HepG2 (cell line): Measurements from ENCODE around the gene PSD. TPM values are rescaled to one million over a fixed set of nuclear protein-coding genes. Genes with fewer than 3 reads are reported as not detected.

Experiments
- ATAC-seq: fragments of 200-7000 bp; cut with Tn5 transposase; 3 replicates; pipeline ENCODE4 v1.9.1; 2020; ENCODE audit warnings: mild to moderate bottlenecking, moderate library complexity
- BruUV-seq: library from RNA; stranded (reverse); fragments of 400-500 nt; replicated peaks from 2 replicates; lab custom pipeline; 2021; lab: Mats Ljungman, UMichigan
- CTCF ChIA-PET: fragments of 300-600 bp; formaldehyde crosslinking; extraction: SDS; loops from one replicate; lab custom pipeline; 2021; ENCODE audit warnings: low total read pairs, inconsistent platforms, low intra/inter-chr PET ratio; lab: Yijun Ruan, JAX
- POLR2A ChIA-PET: fragments of 350-600 bp; sonication (Branson Sonifier 250); formaldehyde crosslinking; loops from one replicate; lab custom pipeline; 2020; ENCODE audit warnings: antibody characterized with exemption, inconsistent platforms; lab: Yijun Ruan, JAX
- DNase-seq: peaks from one replicate; pipeline ENCODE4 v3.0.0-alpha.2; 2015; ENCODE audit warnings: low spot score
- FAIRE-seq: peaks from 3 replicates; lab custom pipeline; 2011; peaks lifted over from hg19 to GRCh38; lab: Jason Lieb, UNC
- H2AFZ ChIP-seq: one replicate; pipeline ENCODE4 v1.6.1; 2011; ENCODE audit warnings: low read length, inconsistent platforms
- H3K27ac ChIP-seq: fragments of 300-600 bp; 3 replicates; pipeline ENCODE4 v1.8.0; 2011; ENCODE audit warnings: mixed run types, mild to moderate bottlenecking, mixed read lengths, low read length, inconsistent platforms; ENCODE audit not compliant: insufficient read depth; ENCODE audit errors: extremely low read length
- H3K27me3 ChIP-seq, 2 experiments: fragments of 200-600 bp in 1 of 2; 2 replicates in 1 of 2; 3 replicates in 1 of 2; pipeline versions ENCODE4 v1.6.0 to v1.8.0; 2011; ENCODE audit warnings: low read length in 2 of 2, mild to moderate bottlenecking in 2 of 2, moderate library complexity in 2 of 2, inconsistent platforms in 1 of 2; ENCODE audit not compliant: insufficient read depth in 2 of 2, control insufficient read depth in 1 of 2
- H3K36me3 ChIP-seq, 2 experiments: fragments of 200-600 bp in 1 of 2; replicated peaks in 1 of 2; 2 replicates in 1 of 2; 3 replicates in 1 of 2; pipeline versions ENCODE4 v1.5.1 to v1.8.0; 2011; ENCODE audit warnings: low read length in 2 of 2, inconsistent platforms in 1 of 2; ENCODE audit not compliant: insufficient read depth in 2 of 2, control insufficient read depth in 1 of 2
- H3K4me1 ChIP-seq: 2 replicates; pipeline ENCODE4 v1.5.1; 2012; ENCODE audit warnings: low read length, inconsistent platforms; ENCODE audit not compliant: insufficient read depth
- H3K4me2 ChIP-seq: 2 replicates; pipeline ENCODE4 v1.6.0; 2011; ENCODE audit warnings: low read depth, low read length, inconsistent platforms
- H3K4me3 ChIP-seq, 3 experiments: fragments of 200-600 bp in 1 of 3; sonication (generic), shearing (Covaris generic) in 1 of 3; replicated peaks in 1 of 3; 2 replicates each; pipeline ENCODE4 v1.5.1; 2011 to 2016; ENCODE audit warnings: low read length in 3 of 3, inconsistent platforms in 2 of 3, low read depth in 2 of 3, mild to moderate bottlenecking in 2 of 3, control low read depth in 1 of 3, mixed read lengths in 1 of 3; ENCODE audit not compliant: insufficient read depth in 1 of 3
- H3K79me2 ChIP-seq: one replicate; pipeline ENCODE4 v1.6.1; 2011; ENCODE audit warnings: low read length, inconsistent platforms; ENCODE audit not compliant: insufficient read depth
- H3K9ac ChIP-seq: 2 replicates; pipeline ENCODE4 v1.6.0; 2011; ENCODE audit warnings: mild to moderate bottlenecking, low read depth, low read length, inconsistent platforms; ENCODE audit not compliant: insufficient read depth
- H3K9me3 ChIP-seq: 2 replicates; pipeline ENCODE4 v1.5.1; 2012; ENCODE audit warnings: mild to moderate bottlenecking, low read length
- H4K20me1 ChIP-seq: 2 replicates; pipeline ENCODE4 v1.6.0; 2011; ENCODE audit warnings: inconsistent platforms, mild to moderate bottlenecking, low read length, moderate library complexity; ENCODE audit not compliant: insufficient read depth
- KLF13 ChIP-seq: sonication (generic); formaldehyde crosslinking; IDR thresholded peaks from 2 replicates; pipeline ENCODE4 v1.4.0; 2020; ENCODE audit warnings: mild to moderate bottlenecking, missing genetic modification reagents
- THAP9 ChIP-seq: sonication (generic); formaldehyde crosslinking; IDR thresholded peaks from 2 replicates; pipeline ENCODE4; 2020; ENCODE audit warnings: missing genetic modification reagents, mild to moderate bottlenecking, borderline replicate concordance
- ZNF564 ChIP-seq: sonication (generic); formaldehyde crosslinking; IDR thresholded peaks from 2 replicates; pipeline ENCODE4 v1.8.1; 2023; ENCODE audit warnings: mild to moderate bottlenecking, missing genetic modification reagents
- ZNF615 ChIP-seq: sonication (generic); formaldehyde crosslinking; IDR thresholded peaks from 2 replicates; pipeline ENCODE4 v1.5.0; 2020; ENCODE audit warnings: mild to moderate bottlenecking, missing genetic modification reagents, borderline replicate concordance
- ZNF709 ChIP-seq: sonication (generic); formaldehyde crosslinking; IDR thresholded peaks from 2 replicates; pipeline ENCODE4 v1.5.0; 2020; ENCODE audit warnings: mild to moderate bottlenecking, missing genetic modification reagents
- WGBS: methylation state at CpG from one replicate; pipeline ENCODE4 v1.1.6; 2017; ENCODE audit warnings: low lambda C conversion rate; 5-methylcytosine and 5-hydroxymethylcytosine counted together
- in situ Hi-C: cut with HindIII; loops from 2 replicates; pipeline ENCODE4 v1.10.0; 2017; ENCODE audit warnings: low pct_unique_long_range_greater_than_20kb; ENCODE audit not compliant: extremely low pct_ligation_motif_present
- intact Hi-C: fragments of 100-400 bp; cut with micrococcal nuclease; formaldehyde crosslinking; loops from one replicate; pipeline ENCODE4 v1.10.0; 2022; ENCODE audit not compliant: unreplicated experiment
- polyA plus RNA-seq, 8 experiments: library from polyadenylated mRNA; depleted of rRNA in 3 of 8; stranded (reverse) in 7 of 8; unstranded in 1 of 8; fragments of >200 nt; fragmentation: Illumina TruSeq in 4 of 8; extraction: Trizol in 4 of 8; gene quantifications; 2 replicates each; pipeline versions ENCODE4 v1.2.1 to v1.2.3, GENCODE V29; 2011 to 2016; ENCODE audit warnings: low read depth in 4 of 8, missing spikeins in 1 of 8, mixed read lengths in 1 of 8; ENCODE audit not compliant: insufficient read depth in 1 of 8
- total RNA-seq, 5 experiments: library from RNA; depleted of rRNA; stranded (reverse); fragments of >200 nt; fragmentation: Illumina TruSeq; extraction: Trizol; gene quantifications; 2 replicates each; pipeline ENCODE4 v1.2.3, GENCODE V29; 2016; ENCODE audit warnings: low read depth in 1 of 5
- TF ChIP-seq, protein P1 (sequence below): sonication (generic); formaldehyde crosslinking; IDR thresholded peaks from 2 replicates; pipeline ENCODE4 v1.4.0; 2020; ENCODE audit warnings: missing genetic modification reagents, mild to moderate bottlenecking, borderline replicate concordance

PSD gene
- total and polyA plus RNA-seq, 2 of the 13 experiments (the other 11 are each of a cell fraction or from before 2014, with no cell fraction given): 0.35 to 0.58 TPM

DNA sequence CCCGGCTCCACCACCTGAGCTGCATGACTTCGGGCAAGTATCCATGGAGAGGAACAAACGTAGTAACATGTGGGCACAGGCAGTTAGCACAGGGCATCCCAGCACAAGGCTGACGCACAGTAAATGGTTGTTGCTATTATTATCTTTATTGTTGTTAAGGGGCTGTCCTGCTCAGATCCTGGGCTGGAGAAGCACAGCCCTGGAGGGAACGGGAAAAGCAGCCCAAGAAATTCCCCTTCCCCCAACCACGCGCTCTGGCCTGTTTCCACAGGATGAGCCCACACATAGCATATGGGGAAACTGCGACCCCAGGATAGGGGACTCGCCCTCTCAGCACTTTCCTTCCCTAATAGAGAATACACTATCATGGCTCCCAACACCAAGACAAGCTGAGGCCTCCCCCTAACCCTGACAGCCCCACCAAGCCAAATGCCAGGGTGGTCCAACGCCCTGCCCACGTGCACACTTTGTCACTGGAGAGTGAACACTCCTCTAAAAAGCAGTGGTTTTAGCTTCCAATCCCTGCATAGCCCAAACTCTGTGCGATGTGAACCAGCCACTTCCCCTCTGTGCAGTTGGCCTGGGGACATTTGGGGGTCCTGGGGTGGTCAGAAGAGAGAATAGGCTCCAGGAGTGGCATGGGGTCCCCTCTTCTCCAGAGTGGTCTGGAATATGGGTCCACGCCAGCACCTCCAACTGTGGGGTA lies 11.0 kb downstream of the PSD start:
- CTCF ChIA-PET: no interaction called here
- POLR2A ChIA-PET: no interaction called here
- WGBS: 51% methylated on average over 12 of the region's 13 CpGs
- Histone ChIP-seq H3K79me2 (no peaks in the 10 kb centered on the region), H3K27me3 (peaks cover 22 to 58% of the 10 kb centered on the region in 2 experiments), H3K9me3 (no peaks in the 10 kb centered on the region), H2AFZ (no peak overlapping the region), H3K4me3 (no peak overlapping the region), H3K4me2 (no peak overlapping the region), H3K36me3 (no peaks in the 10 kb centered on the region)
- ATAC-seq (no peak), DNase-seq (no peak)
- TF ChIP-seq ZNF709 (CRISPR knock-in tag) (no peak), ZNF564 (no peak), THAP9 (CRISPR knock-in tag) (no peak), ZNF615 (CRISPR knock-in tag) (no peak), KLF13 (CRISPR knock-in tag) (no peak)
- TF ChIP-seq, protein P1, sequence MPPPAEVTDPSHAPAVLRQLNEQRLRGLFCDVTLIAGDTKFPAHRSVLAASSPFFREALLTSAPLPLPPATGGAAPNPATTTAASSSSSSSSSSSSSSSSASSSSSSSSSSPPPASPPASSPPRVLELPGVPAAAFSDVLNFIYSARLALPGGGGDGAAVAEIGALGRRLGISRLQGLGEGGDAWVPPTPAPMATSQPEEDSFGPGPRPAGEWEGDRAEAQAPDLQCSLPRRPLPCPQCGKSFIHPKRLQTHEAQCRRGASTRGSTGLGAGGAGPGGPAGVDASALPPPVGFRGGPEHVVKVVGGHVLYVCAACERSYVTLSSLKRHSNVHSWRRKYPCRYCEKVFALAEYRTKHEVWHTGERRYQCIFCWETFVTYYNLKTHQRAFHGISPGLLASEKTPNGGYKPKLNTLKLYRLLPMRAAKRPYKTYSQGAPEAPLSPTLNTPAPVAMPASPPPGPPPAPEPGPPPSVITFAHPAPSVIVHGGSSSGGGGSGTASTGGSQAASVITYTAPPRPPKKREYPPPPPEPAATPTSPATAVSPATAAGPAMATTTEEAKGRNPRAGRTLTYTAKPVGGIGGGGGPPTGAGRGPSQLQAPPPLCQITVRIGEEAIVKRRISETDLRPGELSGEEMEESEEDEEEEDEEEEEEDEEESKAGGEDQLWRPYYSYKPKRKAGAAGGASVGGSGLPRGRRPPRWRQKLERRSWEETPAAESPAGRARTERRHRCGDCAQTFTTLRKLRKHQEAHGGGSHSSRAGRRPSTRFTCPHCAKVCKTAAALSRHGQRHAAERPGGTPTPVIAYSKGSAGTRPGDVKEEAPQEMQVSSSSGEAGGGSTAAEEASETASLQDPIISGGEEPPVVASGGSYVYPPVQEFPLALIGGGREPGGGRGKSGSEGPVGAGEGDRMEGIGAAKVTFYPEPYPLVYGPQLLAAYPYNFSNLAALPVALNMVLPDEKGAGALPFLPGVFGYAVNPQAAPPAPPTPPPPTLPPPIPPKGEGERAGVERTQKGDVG (CRISPR knock-in tag): no peak
- TF ChIP-seq, all 625 proteins: peak for 0
- in situ Hi-C loops (loop anchor here (10.0 kb wide), 1 partner anchor 67 kb away; no protein-coding TSS in a partner anchor), intact Hi-C loops (no loop called here)
- no TSS peak for BruUV-seq
- H4K20me1 ChIP-seq: peaks cover 4% of the 10 kb centered on the region; the same call in 1 of the 2 replicates
- H3K27ac ChIP-seq: no peak overlapping the region
- no peak overlapping the region for H3K9ac ChIP-seq
- FAIRE-seq: no peak
- peaks cover 25% of the 10 kb centered on the region for H3K4me1 ChIP-seq
